MCF 10A (cell line): Measurements from ENCODE around the gene HIVEP2. TPM values are rescaled to one million over a fixed set of nuclear protein-coding genes. Genes with fewer than 3 reads are reported as not detected.

ENCODE experiments used
- BruUV-seq: library from RNA; stranded (reverse); fragments of 400-500 nt; replicated peaks from 2 replicates; lab custom pipeline; 2021; lab: Mats Ljungman, UMichigan
- CTCF ChIA-PET: fragments of 300-600 bp; sonication (Branson Sonifier 250); formaldehyde crosslinking; extraction: SDS; loops from one replicate; lab custom pipeline; 2021; ENCODE audit warnings: antibody characterized with exemption, inconsistent platforms; lab: Yijun Ruan, JAX
- POLR2A ChIA-PET: fragments of 300-600, 350-650 bp; sonication (Branson Sonifier 250); formaldehyde crosslinking; extraction: SDS; loops from one replicate; lab custom pipeline; 2020; ENCODE audit warnings: antibody characterized with exemption, inconsistent platforms; lab: Yijun Ruan, JAX
- DNase-seq: peaks from one replicate; pipeline ENCODE4 v3.0.0-alpha.2; 2018; ENCODE audit not compliant: unreplicated experiment
- H3K27ac Mint-ChIP-seq: one replicate; pipeline ENCODE4 v1.8.0; 2022; ENCODE audit warnings: mild to moderate bottlenecking, low read depth, mixed read lengths; ENCODE audit not compliant: unreplicated experiment
- H3K27me3 Mint-ChIP-seq: one replicate; pipeline ENCODE4 v1.8.0; 2022; ENCODE audit warnings: mixed read lengths; ENCODE audit not compliant: insufficient read depth, unreplicated experiment
- H3K36me3 Mint-ChIP-seq: one replicate; pipeline ENCODE4 v1.8.0; 2022; ENCODE audit warnings: mild to moderate bottlenecking, moderate library complexity, mixed read lengths; ENCODE audit not compliant: insufficient read depth, unreplicated experiment
- H3K4me1 Mint-ChIP-seq: one replicate; pipeline ENCODE4 v1.8.0; 2022; ENCODE audit warnings: mixed read lengths; ENCODE audit not compliant: insufficient read depth, unreplicated experiment
- H3K4me3 Mint-ChIP-seq: one replicate; pipeline ENCODE4 v1.8.0; 2022; ENCODE audit warnings: mild to moderate bottlenecking, moderate library complexity, mixed read lengths; ENCODE audit not compliant: unreplicated experiment
- H3K9me3 Mint-ChIP-seq: one replicate; pipeline ENCODE4 v1.8.0; 2022; ENCODE audit warnings: mixed read lengths; ENCODE audit not compliant: unreplicated experiment
- intact Hi-C: fragments of 100-400 bp; cut with micrococcal nuclease; formaldehyde crosslinking; loops from 2 replicates; pipeline ENCODE4 v1.14.1; 2022
- total RNA-seq: library from RNA; stranded (reverse); gene quantifications from 2 replicates; pipeline ENCODE4 v1.2.3, GENCODE V29; 2022
- TF ChIP-seq, protein P1 (sequence below): fragments of 200-600 bp; IDR thresholded peaks from one replicate; pipeline ENCODE4 v1.8.0; 2022; ENCODE audit warnings: antibody characterized with exemption, mild to moderate bottlenecking; ENCODE audit not compliant: unreplicated experiment

Gene HIVEP2
- total RNA-seq, 1 experiment from 2014 or later: 23.6 TPM

DNA sequence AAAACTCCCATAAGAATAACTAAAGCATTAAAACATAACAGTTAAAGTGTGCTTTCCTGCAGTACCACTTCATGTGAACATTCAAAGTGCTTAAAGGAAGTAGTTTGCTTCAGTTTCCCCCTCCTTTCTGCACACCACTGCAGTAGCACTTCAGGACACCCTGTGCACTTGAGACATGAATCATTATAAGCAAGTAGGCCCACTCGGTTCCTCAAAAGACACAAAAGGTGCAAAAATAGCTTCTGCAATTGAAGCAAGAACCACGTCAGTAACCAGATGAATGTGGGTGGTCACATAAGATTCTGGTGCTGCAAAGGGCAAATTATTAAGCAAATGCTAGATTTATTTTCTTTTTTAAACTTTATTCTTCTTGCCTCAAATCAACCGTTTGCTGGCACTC is 160.6 kb downstream of the HIVEP2 start:
- Mint-ChIP-seq H3K36me3 (peaks cover 18% of the 10 kb centered on the region), H3K4me3 (no peak overlapping the region), H3K27me3 (no peaks in the 10 kb centered on the region), H3K9me3 (no peaks in the 10 kb centered on the region), H3K4me1 (peaks cover 5% of the 10 kb centered on the region), H3K27ac (no peak overlapping the region)
- no peak for DNase-seq
- BruUV-seq: no TSS peak
- ChIA-PET POLR2A (no interaction called here), CTCF (no interaction called here)
- TF ChIP-seq, protein P1, sequence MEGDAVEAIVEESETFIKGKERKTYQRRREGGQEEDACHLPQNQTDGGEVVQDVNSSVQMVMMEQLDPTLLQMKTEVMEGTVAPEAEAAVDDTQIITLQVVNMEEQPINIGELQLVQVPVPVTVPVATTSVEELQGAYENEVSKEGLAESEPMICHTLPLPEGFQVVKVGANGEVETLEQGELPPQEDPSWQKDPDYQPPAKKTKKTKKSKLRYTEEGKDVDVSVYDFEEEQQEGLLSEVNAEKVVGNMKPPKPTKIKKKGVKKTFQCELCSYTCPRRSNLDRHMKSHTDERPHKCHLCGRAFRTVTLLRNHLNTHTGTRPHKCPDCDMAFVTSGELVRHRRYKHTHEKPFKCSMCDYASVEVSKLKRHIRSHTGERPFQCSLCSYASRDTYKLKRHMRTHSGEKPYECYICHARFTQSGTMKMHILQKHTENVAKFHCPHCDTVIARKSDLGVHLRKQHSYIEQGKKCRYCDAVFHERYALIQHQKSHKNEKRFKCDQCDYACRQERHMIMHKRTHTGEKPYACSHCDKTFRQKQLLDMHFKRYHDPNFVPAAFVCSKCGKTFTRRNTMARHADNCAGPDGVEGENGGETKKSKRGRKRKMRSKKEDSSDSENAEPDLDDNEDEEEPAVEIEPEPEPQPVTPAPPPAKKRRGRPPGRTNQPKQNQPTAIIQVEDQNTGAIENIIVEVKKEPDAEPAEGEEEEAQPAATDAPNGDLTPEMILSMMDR: no peak
- intact Hi-C loops: no loop called here

- peaks cover 18% of the 10 kb centered on the region for H3K36me3 Mint-ChIP-seq
- intact Hi-C loops: no loop called here
- DNase-seq: no peak
- no TSS peak for BruUV-seq
- H3K27me3 Mint-ChIP-seq: no peaks in the 10 kb centered on the region
- TF ChIP-seq, protein P1: no peak
- H3K9me3 Mint-ChIP-seq: no peaks in the 10 kb centered on the region
- CTCF ChIA-PET: interaction anchor here (1.2 kb wide), 1 partner anchor 32 kb away, joined by 6 read pairs; no protein-coding TSS in a partner anchor
- POLR2A ChIA-PET: no interaction called here
- no peak overlapping the region for H3K4me3 Mint-ChIP-seq
- peaks cover 5% of the 10 kb centered on the region for H3K4me1 Mint-ChIP-seq
- H3K27ac Mint-ChIP-seq: no peak overlapping the region
Observed at GRCh38 chr6:142783499-142783898, 161.5 kb downstream of the HIVEP2 start.

DNA sequence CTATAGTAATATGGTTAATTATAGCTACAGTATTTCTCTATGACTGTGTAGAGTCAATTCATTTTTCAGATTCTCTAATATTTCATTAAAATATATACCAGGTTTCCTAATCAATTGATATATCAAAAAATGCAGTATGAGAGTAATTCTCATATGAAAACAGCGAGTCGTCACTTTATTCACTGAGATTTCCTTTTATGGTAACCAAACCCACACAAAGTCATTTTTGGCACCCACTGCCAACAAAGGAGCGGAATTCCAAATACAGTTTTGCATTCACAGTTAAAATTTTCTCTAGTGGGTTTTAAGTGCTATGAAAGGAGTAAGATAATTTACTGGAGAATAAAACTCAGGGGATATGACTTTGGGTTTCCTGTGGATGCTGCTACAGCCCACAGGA is 163.8 kb downstream of the HIVEP2 start:
- no peak for DNase-seq
- Mint-ChIP-seq H3K27ac (no peak overlapping the region), H3K4me3 (no peak overlapping the region), H3K36me3 (peaks cover 9% of the 10 kb centered on the region), H3K9me3 (no peaks in the 10 kb centered on the region), H3K4me1 (no peaks in the 10 kb centered on the region), H3K27me3 (no peaks in the 10 kb centered on the region)
- intact Hi-C loops: no loop called here
- ChIA-PET POLR2A (no interaction called here), CTCF (no interaction called here)
- BruUV-seq: no TSS peak
- TF ChIP-seq, protein P1: no peak

DNA sequence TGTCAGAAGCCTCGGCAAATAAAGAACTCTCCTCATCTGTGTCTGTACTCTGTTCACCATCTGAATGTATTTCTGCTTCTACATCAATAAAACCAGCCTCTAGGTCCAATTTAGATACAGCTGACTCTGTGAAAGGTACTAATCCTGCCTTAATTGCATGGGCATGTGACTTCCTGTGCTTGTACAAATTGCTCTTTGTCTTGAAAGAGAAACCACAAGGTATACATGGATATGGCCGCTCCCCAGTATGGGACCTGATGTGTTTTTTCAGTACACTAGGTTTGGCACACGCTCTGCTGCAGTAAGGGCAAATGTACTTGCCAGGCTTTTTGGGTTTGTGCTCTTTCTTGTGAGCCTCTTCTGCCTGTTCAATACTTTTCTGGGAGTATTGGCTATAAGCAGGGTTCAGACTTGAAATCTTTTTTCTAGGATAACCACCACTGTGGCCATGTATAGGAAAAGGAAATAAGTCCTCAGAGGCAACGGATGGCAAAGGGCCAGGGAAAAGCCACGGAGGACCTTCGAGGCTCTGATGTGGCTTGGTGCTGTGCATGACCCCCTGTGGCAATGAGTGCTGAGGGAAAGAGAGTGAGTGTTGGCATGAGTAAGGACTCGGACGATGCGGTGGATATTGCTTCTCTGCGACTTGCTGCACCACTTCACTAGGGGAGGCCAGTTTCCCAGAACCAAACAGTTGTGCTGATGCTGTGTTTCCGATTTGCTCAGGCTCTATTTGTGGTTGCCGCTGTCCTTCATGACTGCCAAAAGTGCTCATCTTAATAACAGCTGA is 170.9 kb downstream of the HIVEP2 start:
- intact Hi-C loops: no loop called here
- peaks cover 59% of the 10 kb centered on the region for H3K36me3 Mint-ChIP-seq

More for the DNA sequence above, 170.9 kb downstream of the HIVEP2 start:
- no peaks in the 10 kb centered on the region for H3K4me1 Mint-ChIP-seq
- ChIA-PET POLR2A (interaction anchor here (0.9 kb wide), 1 partner anchor 37 kb away, joined by 3 read pairs; no protein-coding TSS in a partner anchor), CTCF (interaction anchor here (0.6 kb wide), 1 partner anchor 738 kb away, joined by 3 read pairs; no protein-coding TSS in a partner anchor)
- BruUV-seq: TSS peak; percentile 9
- H3K27me3 Mint-ChIP-seq: no peaks in the 10 kb centered on the region
- TF ChIP-seq, protein P1: no peak
- H3K4me3 Mint-ChIP-seq: no peak overlapping the region
- no peak overlapping the region for H3K27ac Mint-ChIP-seq
- no peaks in the 10 kb centered on the region for H3K9me3 Mint-ChIP-seq
- no peak for DNase-seq
